Spleen (tissue), 7 donors: ENCODE measurements around the gene ADORA2B.

Experiments
- POLR2A ChIP-seq, 3 donors: fragments of 450-650 bp; IDR thresholded peaks; one replicate each; pipeline ENCODE4 v1.5.1; 2017; ENCODE audit warnings: antibody characterized with exemption in 3 of 3, mild to moderate bottlenecking in 1 of 3
- TF ChIP-seq, protein P1 (sequence below), 11 experiments: fragments of 200-600 bp in 7 of 11; fragments of 450-650 bp in 4 of 11; sonication (generic) in 4 of 11; IDR thresholded peaks in 8 of 11; conservative IDR thresholded peaks in 3 of 11; 1 replicate in 7 of 11; 2 replicates in 4 of 11; pipeline versions ENCODE4 v1.4.0 to v1.8.0; 2016 to 2021; ENCODE audit warnings: antibody characterized with exemption in 11 of 11, inconsistent platforms in 4 of 11, mild to moderate bottlenecking in 1 of 11
- donor health status: DM: no; HTN: no; CAD: no; lungs with moderate emphysema.
- donor health status: DM: no; HTN: no; CAD: no.
- donor health status: DM: no; HTN: no; CAD: no.

GRCh38 chr17:15917438-15918027 is 27.4 kb upstream of the ADORA2B start:
- TF ChIP-seq, protein P1, sequence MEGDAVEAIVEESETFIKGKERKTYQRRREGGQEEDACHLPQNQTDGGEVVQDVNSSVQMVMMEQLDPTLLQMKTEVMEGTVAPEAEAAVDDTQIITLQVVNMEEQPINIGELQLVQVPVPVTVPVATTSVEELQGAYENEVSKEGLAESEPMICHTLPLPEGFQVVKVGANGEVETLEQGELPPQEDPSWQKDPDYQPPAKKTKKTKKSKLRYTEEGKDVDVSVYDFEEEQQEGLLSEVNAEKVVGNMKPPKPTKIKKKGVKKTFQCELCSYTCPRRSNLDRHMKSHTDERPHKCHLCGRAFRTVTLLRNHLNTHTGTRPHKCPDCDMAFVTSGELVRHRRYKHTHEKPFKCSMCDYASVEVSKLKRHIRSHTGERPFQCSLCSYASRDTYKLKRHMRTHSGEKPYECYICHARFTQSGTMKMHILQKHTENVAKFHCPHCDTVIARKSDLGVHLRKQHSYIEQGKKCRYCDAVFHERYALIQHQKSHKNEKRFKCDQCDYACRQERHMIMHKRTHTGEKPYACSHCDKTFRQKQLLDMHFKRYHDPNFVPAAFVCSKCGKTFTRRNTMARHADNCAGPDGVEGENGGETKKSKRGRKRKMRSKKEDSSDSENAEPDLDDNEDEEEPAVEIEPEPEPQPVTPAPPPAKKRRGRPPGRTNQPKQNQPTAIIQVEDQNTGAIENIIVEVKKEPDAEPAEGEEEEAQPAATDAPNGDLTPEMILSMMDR (IDR thresholded peaks at IDR 0.05 in 8 of 11, conservative IDR thresholded peaks at IDR 0.05 in 3 of 11) = no peak
- no peak for TF ChIP-seq POLR2A (IDR thresholded peaks at IDR 0.05)
